GM12874 (cell line): ENCODE measurements around the gene PRR14.

Experiments
- CTCF ChIP-seq: IDR thresholded peaks from 2 replicates; pipeline ENCODE4 v1.5.1; 2011; ENCODE audit warnings: low read depth, mild to moderate bottlenecking, control low read depth, low read length, moderate library complexity; ENCODE audit not compliant: insufficient read depth

The PRR14 gene

GRCh38 chr16:30692396-30693064 lies 41.8 kb downstream of the PRR14 start:
- no peak for TF ChIP-seq CTCF

- no peak for TF ChIP-seq CTCF
These were observed 44.4 kb downstream of the PRR14 start for GRCh38 chr16:30694926-30695693.

GRCh38 chr16:30697264-30698138 lies 46.7 kb downstream of the PRR14 start:
- no peak for TF ChIP-seq CTCF

- no peak for TF ChIP-seq CTCF
These were observed 47.5 kb downstream of the PRR14 start for GRCh38 chr16:30698139-30698815.

GRCh38 chr16:30698816-30699614 lies 48.3 kb downstream of the PRR14 start, which contains the start of gene SRCAP:
Gene SRCAP (plus strand): TSS chr16:30699171. CDS start chr16:30700825, 1,654 bp downstream.
- TF ChIP-seq CTCF, result no peak

GRCh38 chr16:30699615-30700099 lies 48.9 kb downstream of the PRR14 start:
- TF ChIP-seq CTCF, result no peak
